HG03280 (cell line): Measurements from ENCODE around the gene MOB3A.

Experiments used
- ATAC-seq: cut with Tn5 transposase; IDR thresholded peaks from one replicate; pipeline ENCODE4 v1.9.1; 2021; ENCODE audit warnings: mild to moderate bottlenecking, moderate library complexity; ENCODE audit not compliant: unreplicated experiment

MOB3A gene

GRCh38 chr19:2126879-2127518, 30.9 kb upstream of the MOB3A start:
- ATAC-seq: no peak

- ATAC-seq: no peak
Measured at GRCh38 chr19:2123682-2124387, 27.7 kb upstream of the MOB3A start.

GRCh38 chr19:2122982-2123381, 26.9 kb upstream of the MOB3A start:
- no peak for ATAC-seq

- ATAC-seq: no peak
Measured at GRCh38 chr19:2122251-2122650, 26.1 kb upstream of the MOB3A start.

GRCh38 chr19:2121416-2122051, 25.4 kb upstream of the MOB3A start:
- ATAC-seq: no peak

- ATAC-seq: no peak
Measured at GRCh38 chr19:2120821-2121220, 24.7 kb upstream of the MOB3A start.

- no peak for ATAC-seq
Measured at GRCh38 chr19:2119921-2120785, 24.0 kb upstream of the MOB3A start.

- ATAC-seq: no peak
Measured at GRCh38 chr19:2118438-2118837, 22.3 kb upstream of the MOB3A start.

- ATAC-seq: no peak
Measured at GRCh38 chr19:2117215-2117960, 21.3 kb upstream of the MOB3A start.

GRCh38 chr19:2116507-2116906, 20.4 kb upstream of the MOB3A start:
- ATAC-seq: no peak

- ATAC-seq: no peak
Measured at GRCh38 chr19:2115911-2116426, 19.8 kb upstream of the MOB3A start.

GRCh38 chr19:2115324-2115723, 19.2 kb upstream of the MOB3A start:
- no peak for ATAC-seq

GRCh38 chr19:2114821-2115220, 18.7 kb upstream of the MOB3A start:
- ATAC-seq: no peak

- ATAC-seq: no peak
Measured at GRCh38 chr19:2114218-2114617, 18.1 kb upstream of the MOB3A start.

GRCh38 chr19:2113439-2114211, 17.5 kb upstream of the MOB3A start:
- ATAC-seq: no peak

GRCh38 chr19:2112516-2113320, 16.6 kb upstream of the MOB3A start:
- no peak for ATAC-seq

- ATAC-seq: no peak
Measured at GRCh38 chr19:2111886-2112285, 15.8 kb upstream of the MOB3A start.

- ATAC-seq: no peak
Measured at GRCh38 chr19:2111425-2111824, 15.3 kb upstream of the MOB3A start.

GRCh38 chr19:2110822-2111221, 14.7 kb upstream of the MOB3A start:
- ATAC-seq: no peak
